Astrocyte (in vitro differentiated cells and primary cell): ENCODE results near the gene ZNF778.

Experiments used
- CTCF ChIP-seq: IDR thresholded peaks from 2 replicates; pipeline ENCODE4 v1.5.1; 2011; ENCODE audit warnings: low read depth, mild to moderate bottlenecking, inconsistent platforms, low read length, moderate library complexity; ENCODE audit not compliant: insufficient read depth
- EZH2 ChIP-seq: IDR thresholded peaks from 2 replicates; pipeline ENCODE4 v1.6.1; 2012; ENCODE audit warnings: mild to moderate bottlenecking, low read length, inconsistent platforms; ENCODE audit not compliant: insufficient read depth

GRCh38 chr16:89246903-89247733, 29.6 kb downstream of the ZNF778 start:
- TF ChIP-seq CTCF (no peak), EZH2 (no peak)
